Activated naive CD8-positive, alpha-beta T cell treated with anti-CD3 and anti-CD28 coated beads for 36 hours (primary cell): ENCODE data around the gene ATG13. TPM values are rescaled to one million over a fixed set of nuclear protein-coding genes. Genes with fewer than 3 reads are reported as not detected.
"Not testable (repeated sequence)": the region's sequence is repeated elsewhere in the genome, so short reads cannot be mapped to it uniquely, and the experiment has no call there.

Experiments
- DNase-seq: peaks from one replicate; pipeline ENCODE4 v3.0.0; 2021
- H3K27ac Mint-ChIP-seq: one replicate; pipeline ENCODE4 v1.8.0; 2022; ENCODE audit warnings: mild to moderate bottlenecking, moderate library complexity, mixed read lengths
- H3K27me3 Mint-ChIP-seq: one replicate; pipeline ENCODE4 v1.8.0; 2022; ENCODE audit warnings: mild to moderate bottlenecking, mixed read lengths
- H3K36me3 Mint-ChIP-seq: one replicate; pipeline ENCODE4 v1.8.0; 2021; ENCODE audit warnings: mild to moderate bottlenecking, mixed read lengths
- H3K4me1 Mint-ChIP-seq: one replicate; pipeline ENCODE4 v1.8.0; 2021; ENCODE audit warnings: mixed read lengths
- H3K4me3 Mint-ChIP-seq: one replicate; pipeline ENCODE4 v1.8.0; 2022; ENCODE audit warnings: mild to moderate bottlenecking, moderate library complexity, mixed read lengths
- H3K9me3 Mint-ChIP-seq: one replicate; pipeline ENCODE4 v1.8.0; 2022; ENCODE audit warnings: mixed read lengths
- total RNA-seq, 2 experiments: library from RNA; stranded (reverse); gene quantifications; one replicate each; pipeline ENCODE4 v1.2.3, GENCODE V29; 2021

The ATG13 gene
- total RNA-seq, 2 experiments from 2014 or later, result 49.2 to 51.4 TPM

DNA sequence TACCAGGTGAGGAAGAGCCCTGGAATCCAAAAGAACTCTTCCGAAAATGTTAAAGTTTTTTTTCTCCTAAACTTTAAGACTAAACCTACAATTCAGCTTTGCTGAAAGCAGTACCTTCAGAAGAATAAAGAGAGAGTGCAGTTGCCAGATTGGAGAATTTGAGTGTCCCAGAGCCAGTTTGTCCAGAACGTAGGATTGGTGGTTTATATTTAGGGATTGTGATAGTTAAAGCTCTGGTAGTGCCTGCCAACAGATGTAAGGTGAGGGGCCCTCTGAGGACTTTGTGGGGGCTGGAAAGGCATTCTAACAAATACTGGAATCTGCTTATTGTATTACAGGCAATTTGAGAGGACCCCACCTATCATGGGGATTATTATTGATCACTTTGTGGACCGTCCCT lies 39.8 kb downstream of the ATG13 start:
- Mint-ChIP-seq H3K27ac (no peak overlapping the region), H3K36me3 (peaks cover 2% of the 10 kb centered on the region), H3K27me3 (no peaks in the 10 kb centered on the region), H3K4me3 (no peak overlapping the region), H3K4me1 (no peaks in the 10 kb centered on the region), H3K9me3 (no peaks in the 10 kb centered on the region)
- DNase-seq, result no peak

GRCh38 chr11:46658259-46658658 lies 40.9 kb downstream of the ATG13 start:
- no peaks in the 10 kb centered on the region for H3K4me1 Mint-ChIP-seq
- H3K36me3 Mint-ChIP-seq, result peaks cover 2% of the 10 kb centered on the region
- no peak overlapping the region for H3K27ac Mint-ChIP-seq
- DNase-seq, result no peak
- H3K27me3 Mint-ChIP-seq, result no peaks in the 10 kb centered on the region
- H3K4me3 Mint-ChIP-seq, result no peak overlapping the region
- H3K9me3 Mint-ChIP-seq, result no peaks in the 10 kb centered on the region

GRCh38 chr11:46659908-46660307 lies 42.6 kb downstream of the ATG13 start:
- Mint-ChIP-seq H3K36me3 (peaks cover 2% of the 10 kb centered on the region), H3K27me3 (no peaks in the 10 kb centered on the region), H3K4me1 (no peaks in the 10 kb centered on the region), H3K9me3 (no peaks in the 10 kb centered on the region), H3K4me3 (no peak overlapping the region), H3K27ac (no peak overlapping the region)
- DNase-seq, result no peak

- peaks cover 7% of the 10 kb centered on the region for H3K36me3 Mint-ChIP-seq
Measured at GRCh38 chr11:46661836-46662235, 44.5 kb downstream of the ATG13 start.

DNA sequence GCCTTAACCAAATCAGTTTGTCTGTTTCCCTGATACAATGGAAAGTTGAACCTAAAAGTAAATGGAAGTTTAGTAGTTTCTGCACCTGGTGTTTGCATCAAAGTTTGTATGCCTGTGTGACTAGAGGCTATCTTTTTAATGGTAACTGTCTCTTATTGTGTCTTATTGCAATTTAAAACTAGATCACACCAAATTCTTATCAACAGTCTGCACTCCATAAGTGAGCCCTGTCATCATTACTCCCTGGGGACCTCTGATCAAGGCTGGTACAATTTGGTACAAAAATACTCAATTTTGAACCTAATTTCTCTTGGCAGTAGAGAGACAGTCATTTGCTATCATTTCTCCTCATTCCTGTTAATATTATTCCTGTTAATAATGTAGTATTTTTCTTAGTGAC lies 45.0 kb downstream of the ATG13 start:
- Mint-ChIP-seq H3K36me3 (peaks cover 7% of the 10 kb centered on the region), H3K9me3 (no peaks in the 10 kb centered on the region), H3K27ac (no peak overlapping the region)

More at GRCh38 chr11:46661836-46662235, 44.5 kb downstream of the ATG13 start:
- H3K9me3 Mint-ChIP-seq, result no peaks in the 10 kb centered on the region
- no peaks in the 10 kb centered on the region for H3K27me3 Mint-ChIP-seq
- no peak for DNase-seq
- no peaks in the 10 kb centered on the region for H3K4me1 Mint-ChIP-seq
- H3K4me3 Mint-ChIP-seq, result no peak overlapping the region
- H3K27ac Mint-ChIP-seq, result no peak overlapping the region

GRCh38 chr11:46663277-46663940 lies 46.1 kb downstream of the ATG13 start:
- H3K4me3 Mint-ChIP-seq, result no peak overlapping the region
- no peaks in the 10 kb centered on the region for H3K9me3 Mint-ChIP-seq
- DNase-seq, result no peak
- H3K36me3 Mint-ChIP-seq, result peaks cover 5% of the 10 kb centered on the region
- H3K4me1 Mint-ChIP-seq, result no peaks in the 10 kb centered on the region
- H3K27me3 Mint-ChIP-seq, result no peaks in the 10 kb centered on the region
- no peak overlapping the region for H3K27ac Mint-ChIP-seq

More for the DNA sequence above, 45.0 kb downstream of the ATG13 start:
- Mint-ChIP-seq H3K27me3 (no peaks in the 10 kb centered on the region), H3K4me1 (no peaks in the 10 kb centered on the region), H3K4me3 (no peak overlapping the region)
- DNase-seq, result no peak

- Mint-ChIP-seq H3K36me3 (peaks cover 12% of the 10 kb centered on the region), H3K9me3 (no peaks in the 10 kb centered on the region), H3K27me3 (no peaks in the 10 kb centered on the region), H3K27ac (no peak overlapping the region), H3K4me1 (peaks cover 7% of the 10 kb centered on the region), H3K4me3 (no peak overlapping the region)
- no peak for DNase-seq
Measured at GRCh38 chr11:46664612-46665011, 47.3 kb downstream of the ATG13 start.

DNA sequence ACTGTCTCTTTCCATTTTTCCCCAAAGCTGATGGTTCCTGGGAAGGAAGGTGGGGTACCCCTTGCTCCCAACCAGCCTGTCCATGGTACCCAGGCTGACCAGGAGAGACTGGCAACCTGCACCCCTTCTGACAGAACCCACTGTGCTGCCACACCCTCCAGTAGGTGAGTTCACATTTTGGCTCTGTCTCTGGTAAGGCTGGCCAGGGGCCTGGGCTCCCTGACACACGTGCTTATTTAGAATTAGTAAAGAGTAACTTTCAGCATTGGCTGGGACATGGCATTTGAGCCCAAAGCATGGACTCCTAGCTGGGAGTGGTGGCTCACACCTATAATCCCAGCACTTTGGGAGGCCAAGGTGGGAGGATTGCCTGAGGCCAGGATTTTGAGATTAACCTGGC lies 48.0 kb downstream of the ATG13 start:
- DNase-seq, result no peak
- H3K4me1 Mint-ChIP-seq, result peaks cover 13% of the 10 kb centered on the region
- no peaks in the 10 kb centered on the region for H3K27me3 Mint-ChIP-seq
- no peak overlapping the region for H3K27ac Mint-ChIP-seq
- H3K9me3 Mint-ChIP-seq, result no peaks in the 10 kb centered on the region
- H3K4me3 Mint-ChIP-seq, result no peak overlapping the region
- H3K36me3 Mint-ChIP-seq, result peaks cover 17% of the 10 kb centered on the region

GRCh38 chr11:46666516-46666915 lies 49.2 kb downstream of the ATG13 start:
- Mint-ChIP-seq H3K4me3 (no peak overlapping the region), H3K9me3 (no peaks in the 10 kb centered on the region), H3K36me3 (peaks cover 17% of the 10 kb centered on the region), H3K27me3 (no peaks in the 10 kb centered on the region), H3K4me1 (peaks cover 23% of the 10 kb centered on the region), H3K27ac (no peak overlapping the region)
- no peak for DNase-seq

DNA sequence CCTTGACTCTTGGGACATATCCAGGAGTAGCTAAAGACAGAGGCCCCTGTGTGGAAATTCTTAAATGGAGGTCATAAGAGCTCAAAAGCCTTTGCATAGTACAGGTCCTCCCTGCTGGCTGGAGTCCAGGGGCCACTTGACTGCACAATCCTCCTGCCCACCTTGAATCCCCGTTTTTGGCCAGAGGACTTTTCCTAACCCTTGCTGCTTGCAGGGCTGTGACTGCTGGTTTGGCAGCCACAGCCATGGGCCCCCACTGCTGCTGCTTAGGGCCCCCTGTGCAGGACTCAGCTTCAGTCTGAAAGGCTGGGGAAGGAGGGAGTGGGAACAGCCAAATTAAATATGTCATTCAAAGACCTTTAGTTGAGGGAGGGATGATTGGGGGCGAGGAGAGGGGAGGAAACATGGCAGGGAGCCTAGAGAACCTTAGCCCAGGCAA lies 49.7 kb downstream of the ATG13 start:
- Mint-ChIP-seq H3K27me3 (no peaks in the 10 kb centered on the region), H3K4me1 (peaks cover 28% of the 10 kb centered on the region), H3K27ac (no peak overlapping the region), H3K4me3 (no peak overlapping the region), H3K36me3 (peaks cover 20% of the 10 kb centered on the region), H3K9me3 (no peaks in the 10 kb centered on the region)
- DNase-seq, result no peak

GRCh38 chr11:46668480-46669085 lies 51.2 kb downstream of the ATG13 start:
- no peak for DNase-seq
- Mint-ChIP-seq H3K4me3 (no peak overlapping the region), H3K27ac (no peak overlapping the region), H3K27me3 (no peaks in the 10 kb centered on the region), H3K9me3 (no peaks in the 10 kb centered on the region), H3K4me1 (peaks cover 39% of the 10 kb centered on the region), H3K36me3 (peaks cover 27% of the 10 kb centered on the region)

DNA sequence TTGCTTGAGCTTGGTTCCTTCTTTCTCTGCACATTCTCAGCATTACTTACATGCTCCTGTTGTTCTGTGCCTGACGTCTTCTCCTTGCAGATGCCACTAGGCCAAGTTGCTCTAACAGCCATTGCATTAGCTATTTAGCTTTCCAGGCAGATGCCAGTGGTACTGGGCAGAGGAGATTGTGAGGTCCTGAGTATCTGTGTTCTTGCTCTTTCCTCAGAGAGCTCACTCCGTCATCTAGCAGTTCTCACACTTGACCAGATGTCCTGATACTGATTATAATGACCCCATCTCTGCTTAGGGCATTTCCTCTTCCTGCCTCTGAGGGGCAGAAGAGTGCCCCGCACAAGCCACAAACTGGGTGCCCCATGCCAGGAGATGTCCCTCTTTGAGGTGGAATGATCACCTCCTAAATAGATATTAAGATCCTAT lies 52.4 kb downstream of the ATG13 start:
- Mint-ChIP-seq H3K27me3 (no peaks in the 10 kb centered on the region), H3K4me1 (peaks cover 50% of the 10 kb centered on the region), H3K27ac (peak overlapping the region; percentile 68), H3K4me3 (no peak overlapping the region), H3K36me3 (peaks cover 27% of the 10 kb centered on the region), H3K9me3 (no peaks in the 10 kb centered on the region)
- DNase-seq, result no peak

GRCh38 chr11:46670521-46670920 lies 53.2 kb downstream of the ATG13 start:
- Mint-ChIP-seq H3K27ac (peak overlapping the region; percentile 89), H3K4me1 (peaks cover 56% of the 10 kb centered on the region), H3K36me3 (peaks cover 25% of the 10 kb centered on the region)
- not testable (repeated sequence) for DNase-seq, H3K9me3 Mint-ChIP-seq, H3K4me3 Mint-ChIP-seq, H3K27me3 Mint-ChIP-seq

DNA sequence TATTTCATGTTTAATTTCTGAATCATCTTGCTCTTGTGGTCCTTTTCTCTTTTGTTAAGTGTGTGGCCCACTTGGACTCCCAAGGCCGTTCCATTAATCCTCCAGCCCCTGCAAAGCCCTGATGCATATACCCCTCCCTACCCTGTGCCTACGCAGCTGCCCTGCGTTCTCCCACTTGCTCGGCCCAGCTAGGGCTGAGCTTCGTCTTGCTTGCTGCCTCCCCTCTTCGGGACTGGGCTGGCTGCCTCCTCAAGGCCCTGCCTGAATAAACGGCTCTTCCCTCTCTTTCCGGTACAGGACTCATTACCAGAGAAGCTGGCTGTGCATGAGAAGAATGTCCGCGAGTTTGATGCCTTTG lies 54.6 kb downstream of the ATG13 start:
- peak overlapping the region; percentile 89 for H3K27ac Mint-ChIP-seq
- no peak for DNase-seq
- H3K36me3 Mint-ChIP-seq, result peaks cover 22% of the 10 kb centered on the region
- H3K27me3 Mint-ChIP-seq, result no peaks in the 10 kb centered on the region
- no peak overlapping the region for H3K4me3 Mint-ChIP-seq
- no peaks in the 10 kb centered on the region for H3K9me3 Mint-ChIP-seq
- peaks cover 61% of the 10 kb centered on the region for H3K4me1 Mint-ChIP-seq

GRCh38 chr11:46672381-46672839 lies 55.1 kb downstream of the ATG13 start:
- no peak for DNase-seq
- Mint-ChIP-seq H3K27me3 (no peaks in the 10 kb centered on the region), H3K27ac (peak overlapping the region; percentile 89), H3K4me1 (peaks cover 63% of the 10 kb centered on the region), H3K36me3 (peaks cover 22% of the 10 kb centered on the region), H3K4me3 (no peak overlapping the region), H3K9me3 (no peaks in the 10 kb centered on the region)
